Loucy (cell line): ENCODE data around the gene RCN1.

Source experiments
- H2AFZ ChIP-seq: fragments of 200-600 bp; sonication (generic); 2 replicates; pipeline ENCODE4 v1.6.0; 2016; ENCODE audit warnings: antibody characterized with exemption, mild to moderate bottlenecking, low read length, moderate library complexity
- H3F3A ChIP-seq: fragments of 200-600 bp; 2 replicates; pipeline ENCODE4 v1.6.0; 2016; ENCODE audit warnings: antibody characterized with exemption, low read depth, mild to moderate bottlenecking
- H3K27me3 ChIP-seq: fragments of 200-600 bp; sonication (generic); 2 replicates; pipeline ENCODE4 v1.6.1; 2014; ENCODE audit warnings: low read length, mild to moderate bottlenecking; ENCODE audit not compliant: insufficient read depth, poor library complexity, severe bottlenecking
- H3K36me3 ChIP-seq: fragments of 200-600 bp; sonication (generic); 2 replicates; pipeline ENCODE4 v1.6.1; 2016; ENCODE audit warnings: low read length; ENCODE audit not compliant: insufficient read depth
- H3K4me1 ChIP-seq: fragments of 200-600 bp; sonication (generic); 2 replicates; pipeline ENCODE4 v1.5.1; 2014; ENCODE audit warnings: low read length, mild to moderate bottlenecking; ENCODE audit not compliant: insufficient read depth, poor library complexity, severe bottlenecking
- H3K4me2 ChIP-seq: fragments of 200-600 bp; sonication (generic); 2 replicates; pipeline ENCODE4 v1.6.0; 2014; ENCODE audit warnings: antibody characterized with exemption, low read length, low read depth, mild to moderate bottlenecking; ENCODE audit not compliant: poor library complexity, severe bottlenecking
- H3K4me3 ChIP-seq: fragments of 200-600 bp; sonication (generic); 2 replicates; pipeline ENCODE4 v1.5.1; 2014; ENCODE audit warnings: low read length, mild to moderate bottlenecking, mixed read lengths; ENCODE audit not compliant: poor library complexity, severe bottlenecking
- H3K79me2 ChIP-seq: fragments of 200-600 bp; sonication (generic); 2 replicates; pipeline ENCODE4 v1.6.1; 2014; ENCODE audit warnings: low read length; ENCODE audit not compliant: insufficient read depth
- H3K9ac ChIP-seq: fragments of 200-600 bp; sonication (generic); 2 replicates; pipeline ENCODE4 v1.6.0; 2014; ENCODE audit warnings: mild to moderate bottlenecking, low read depth, low read length, moderate library complexity; ENCODE audit not compliant: poor library complexity, severe bottlenecking
- H3K9me2 ChIP-seq: fragments of 200-600 bp; sonication (generic); replicated peaks from 2 replicates; pipeline ENCODE4 v1.6.1; 2016; ENCODE audit warnings: low read depth, low read length, mixed read lengths
- H3K9me3 ChIP-seq: fragments of 200-600 bp; sonication (generic); 2 replicates; pipeline ENCODE4 v1.6.1; 2014; ENCODE audit warnings: mild to moderate bottlenecking, antibody characterized with exemption, low read length, low read depth; ENCODE audit not compliant: insufficient read depth
- H4K20me1 ChIP-seq: fragments of 200-600 bp; sonication (generic); 2 replicates; pipeline ENCODE4 v1.6.0; 2014; ENCODE audit warnings: antibody characterized with exemption, low read length, mild to moderate bottlenecking; ENCODE audit not compliant: insufficient read depth, poor library complexity, severe bottlenecking
- EZH2phosphoT487 ChIP-seq: fragments of 200-600 bp; IDR thresholded peaks from 2 replicates; pipeline ENCODE4 v1.6.1; 2018; ENCODE audit warnings: antibody characterized with exemption, mild to moderate bottlenecking, moderate library complexity, borderline replicate concordance
- TF ChIP-seq, protein P1 (sequence below): fragments of 200-600 bp; sonication (generic); conservative IDR thresholded peaks from 2 replicates; pipeline ENCODE4 v1.5.1; 2014; ENCODE audit warnings: mild to moderate bottlenecking, antibody characterized with exemption, low read length

Gene RCN1

DNA sequence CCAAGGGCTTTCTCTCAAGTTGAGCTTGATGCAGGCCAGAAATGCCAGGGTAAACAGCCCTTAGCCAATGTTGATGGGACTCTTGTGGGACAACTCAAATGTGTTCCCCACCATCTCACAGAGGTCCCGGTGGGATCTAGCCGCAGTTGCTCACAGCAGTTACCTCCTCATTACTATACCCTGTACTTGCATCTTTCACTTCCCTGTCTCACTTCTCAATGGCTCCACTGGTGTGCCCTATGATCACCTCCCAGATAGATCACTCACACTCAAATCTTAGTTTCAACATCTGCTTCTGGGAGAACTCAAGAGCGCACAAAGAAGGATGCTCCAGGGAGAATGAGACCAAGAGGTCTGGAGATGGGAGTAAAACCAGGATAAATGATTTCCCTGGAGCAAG lies 47.0 kb downstream of the RCN1 start:
- Histone ChIP-seq H2AFZ (no peak overlapping the region), H3K9me2 (no peaks in the 10 kb centered on the region), H3K4me1 (no peaks in the 10 kb centered on the region), H3K9ac (no peak overlapping the region), H3K36me3 (no peaks in the 10 kb centered on the region), H3K4me3 (no peak overlapping the region), H3K4me2 (no peak overlapping the region), H3K9me3 (no peaks in the 10 kb centered on the region), H3K27me3 (no peaks in the 10 kb centered on the region), H3F3A (no peaks in the 10 kb centered on the region), H3K79me2 (no peaks in the 10 kb centered on the region), H4K20me1 (no peaks in the 10 kb centered on the region)
- no peak for TF ChIP-seq EZH2phosphoT487
- TF ChIP-seq, protein P1, sequence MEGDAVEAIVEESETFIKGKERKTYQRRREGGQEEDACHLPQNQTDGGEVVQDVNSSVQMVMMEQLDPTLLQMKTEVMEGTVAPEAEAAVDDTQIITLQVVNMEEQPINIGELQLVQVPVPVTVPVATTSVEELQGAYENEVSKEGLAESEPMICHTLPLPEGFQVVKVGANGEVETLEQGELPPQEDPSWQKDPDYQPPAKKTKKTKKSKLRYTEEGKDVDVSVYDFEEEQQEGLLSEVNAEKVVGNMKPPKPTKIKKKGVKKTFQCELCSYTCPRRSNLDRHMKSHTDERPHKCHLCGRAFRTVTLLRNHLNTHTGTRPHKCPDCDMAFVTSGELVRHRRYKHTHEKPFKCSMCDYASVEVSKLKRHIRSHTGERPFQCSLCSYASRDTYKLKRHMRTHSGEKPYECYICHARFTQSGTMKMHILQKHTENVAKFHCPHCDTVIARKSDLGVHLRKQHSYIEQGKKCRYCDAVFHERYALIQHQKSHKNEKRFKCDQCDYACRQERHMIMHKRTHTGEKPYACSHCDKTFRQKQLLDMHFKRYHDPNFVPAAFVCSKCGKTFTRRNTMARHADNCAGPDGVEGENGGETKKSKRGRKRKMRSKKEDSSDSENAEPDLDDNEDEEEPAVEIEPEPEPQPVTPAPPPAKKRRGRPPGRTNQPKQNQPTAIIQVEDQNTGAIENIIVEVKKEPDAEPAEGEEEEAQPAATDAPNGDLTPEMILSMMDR: no peak

GRCh38 chr11:32138902-32139301 lies 48.0 kb downstream of the RCN1 start:
- no peak overlapping the region for H2AFZ ChIP-seq
- H3K79me2 ChIP-seq: no peaks in the 10 kb centered on the region
- no peak overlapping the region for H3K4me3 ChIP-seq
- no peaks in the 10 kb centered on the region for H3F3A ChIP-seq
- TF ChIP-seq, protein P1: no peak
- TF ChIP-seq EZH2phosphoT487: no peak
- no peaks in the 10 kb centered on the region for H3K27me3 ChIP-seq
- no peaks in the 10 kb centered on the region for H3K36me3 ChIP-seq
- H3K4me2 ChIP-seq: no peak overlapping the region
- no peaks in the 10 kb centered on the region for H3K4me1 ChIP-seq
- no peaks in the 10 kb centered on the region for H4K20me1 ChIP-seq
- H3K9ac ChIP-seq: no peak overlapping the region
- H3K9me2 ChIP-seq: no peaks in the 10 kb centered on the region
- no peaks in the 10 kb centered on the region for H3K9me3 ChIP-seq

DNA sequence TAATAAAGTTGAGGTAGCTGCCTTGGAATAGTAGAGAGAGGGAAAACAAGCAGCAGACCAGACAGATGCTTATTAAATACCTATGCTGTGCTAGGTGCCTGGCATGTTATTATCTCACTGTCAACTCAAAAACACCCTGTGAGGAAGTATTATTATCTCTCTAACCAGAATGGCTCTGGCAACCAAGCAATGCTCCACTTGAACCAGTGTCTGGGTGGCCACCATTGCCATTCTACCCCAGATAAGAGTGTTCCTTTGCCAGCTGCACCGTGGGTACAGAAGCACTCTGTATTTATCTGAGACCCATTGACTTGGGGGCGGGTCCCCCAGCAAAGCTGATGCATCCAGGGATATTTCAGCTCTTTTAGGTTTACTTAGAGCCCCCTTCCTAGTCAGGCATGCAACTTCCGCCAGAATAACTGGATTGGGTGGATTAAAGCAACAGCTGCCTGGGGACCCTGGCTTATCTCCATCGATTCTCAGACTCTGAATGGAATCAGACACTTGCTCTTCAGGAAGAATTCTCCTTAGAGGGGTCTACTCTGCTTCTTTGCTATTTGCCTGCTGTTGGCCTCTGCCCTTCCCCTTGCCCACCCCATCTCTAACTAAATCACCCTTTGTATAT lies 49.1 kb downstream of the RCN1 start:
- no peak overlapping the region for H3K9ac ChIP-seq
- no peaks in the 10 kb centered on the region for H3K9me2 ChIP-seq
- H3K27me3 ChIP-seq: no peaks in the 10 kb centered on the region
- TF ChIP-seq, protein P1: no peak
- no peak for TF ChIP-seq EZH2phosphoT487
- H3K9me3 ChIP-seq: no peaks in the 10 kb centered on the region
- H3F3A ChIP-seq: no peaks in the 10 kb centered on the region
- no peaks in the 10 kb centered on the region for H3K36me3 ChIP-seq
- H3K79me2 ChIP-seq: no peaks in the 10 kb centered on the region
- no peak overlapping the region for H2AFZ ChIP-seq
- no peak overlapping the region for H3K4me3 ChIP-seq
- no peaks in the 10 kb centered on the region for H3K4me1 ChIP-seq
- H4K20me1 ChIP-seq: no peaks in the 10 kb centered on the region
- H3K4me2 ChIP-seq: no peak overlapping the region
